Activated CD8-positive, alpha-beta memory T cell treated with anti-CD3 and anti-CD28 coated beads for 24 hours (primary cell): ENCODE results near the gene F10.
"Not testable (repeated sequence)": the region's sequence is repeated elsewhere in the genome, so short reads cannot be mapped to it uniquely, and the experiment has no call there.

Source experiments
- DNase-seq: peaks from one replicate; pipeline ENCODE4 v3.0.0-alpha.2; 2020

Gene F10

GRCh38 chr13:113122550-113123225, at the start of gene F10:
Gene F10, plus strand, starts transcription at chr13:113122799. Its CDS starts 57 bp downstream, at chr13:113122856.
- DNase-seq, result no peak

GRCh38 chr13:113073942-113074341, 48.7 kb upstream of the F10 start:
- no peak for DNase-seq

GRCh38 chr13:113074401-113074800, 48.2 kb upstream of the F10 start:
- DNase-seq, result no peak

- no peak for DNase-seq
Measured at GRCh38 chr13:113074876-113075275, 47.7 kb upstream of the F10 start.

GRCh38 chr13:113075711-113076110, 46.9 kb upstream of the F10 start:
- no peak for DNase-seq

- DNase-seq, result no peak
Measured at GRCh38 chr13:113076681-113077401, 45.8 kb upstream of the F10 start.

GRCh38 chr13:113077566-113077952, 45.0 kb upstream of the F10 start:
- no peak for DNase-seq

- no peak for DNase-seq
Measured at GRCh38 chr13:113077953-113078901, 44.4 kb upstream of the F10 start.

- no peak for DNase-seq
Measured at GRCh38 chr13:113078902-113079780, 43.5 kb upstream of the F10 start.

GRCh38 chr13:113079781-113080080, 42.9 kb upstream of the F10 start:
- not testable (repeated sequence) for DNase-seq

- DNase-seq, result no peak
Measured at GRCh38 chr13:113080361-113080831, 42.2 kb upstream of the F10 start.

GRCh38 chr13:113080901-113081521, 41.6 kb upstream of the F10 start:
- DNase-seq, result no peak

GRCh38 chr13:113082198-113083021, 40.2 kb upstream of the F10 start:
- DNase-seq, result no peak

- DNase-seq, result no peak
Measured at GRCh38 chr13:113083022-113083373, 39.6 kb upstream of the F10 start.

- no peak for DNase-seq
Measured at GRCh38 chr13:113083402-113084061, 39.1 kb upstream of the F10 start.

GRCh38 chr13:113084094-113084942, 38.3 kb upstream of the F10 start:
- DNase-seq, result no peak

GRCh38 chr13:113084943-113085540, 37.6 kb upstream of the F10 start:
- no peak for DNase-seq

GRCh38 chr13:113086031-113086750, 36.4 kb upstream of the F10 start:
- no peak for DNase-seq
